GM19372 (cell line): ENCODE measurements around the gene PLK3.
"Not testable (repeated sequence)": the region's sequence is repeated elsewhere in the genome, so short reads cannot be mapped to it uniquely, and the experiment has no call there.

ENCODE experiments used
- ATAC-seq: cut with Tn5 transposase; IDR thresholded peaks from one replicate; pipeline ENCODE4 v1.9.1; 2021; ENCODE audit warnings: mild to moderate bottlenecking, low read depth, moderate library complexity; ENCODE audit not compliant: unreplicated experiment

The PLK3 gene

DNA sequence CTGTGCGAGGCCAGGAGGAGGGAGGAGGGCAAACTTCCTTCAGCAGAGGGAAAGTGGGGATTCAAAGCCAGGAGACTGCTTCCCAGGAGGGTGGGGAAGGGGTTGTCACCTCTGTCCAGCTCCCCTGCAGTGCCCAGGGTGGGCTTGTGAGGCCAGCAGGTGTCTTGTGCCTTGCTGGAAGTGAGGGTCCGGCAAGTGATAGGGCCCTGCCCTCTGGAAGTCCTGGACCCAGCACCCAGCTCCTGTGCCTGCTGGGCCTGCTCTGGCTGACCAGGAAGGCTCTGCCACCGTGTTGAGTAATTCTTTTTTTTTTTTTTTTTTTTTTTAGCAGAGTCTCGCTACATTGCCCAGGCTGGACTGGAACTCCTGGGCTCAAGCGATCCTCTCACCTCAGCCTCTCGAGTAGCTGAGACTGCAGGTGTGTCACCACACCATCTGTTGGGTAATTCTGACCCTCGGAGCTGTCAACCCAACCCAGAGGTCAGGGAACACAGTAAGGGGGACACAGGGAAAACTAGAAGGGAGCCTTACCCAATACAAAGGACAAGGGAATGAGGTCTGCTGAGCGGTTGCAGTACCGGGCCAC is 13.2 kb upstream of the PLK3 start:
- no peak for ATAC-seq

- ATAC-seq: no peak
Measured at GRCh38 chr1:44787506-44787905, 12.7 kb upstream of the PLK3 start.

GRCh38 chr1:44788120-44788860 is 11.9 kb upstream of the PLK3 start, which contains the start of gene BEST4:
Gene BEST4, minus strand, starts transcription at chr1:44788170. Its CDS starts 465 bp downstream, at chr1:44787705.
- no peak for ATAC-seq

GRCh38 chr1:44790968-44791801 is 9.0 kb upstream of the PLK3 start:
- ATAC-seq: no peak

DNA sequence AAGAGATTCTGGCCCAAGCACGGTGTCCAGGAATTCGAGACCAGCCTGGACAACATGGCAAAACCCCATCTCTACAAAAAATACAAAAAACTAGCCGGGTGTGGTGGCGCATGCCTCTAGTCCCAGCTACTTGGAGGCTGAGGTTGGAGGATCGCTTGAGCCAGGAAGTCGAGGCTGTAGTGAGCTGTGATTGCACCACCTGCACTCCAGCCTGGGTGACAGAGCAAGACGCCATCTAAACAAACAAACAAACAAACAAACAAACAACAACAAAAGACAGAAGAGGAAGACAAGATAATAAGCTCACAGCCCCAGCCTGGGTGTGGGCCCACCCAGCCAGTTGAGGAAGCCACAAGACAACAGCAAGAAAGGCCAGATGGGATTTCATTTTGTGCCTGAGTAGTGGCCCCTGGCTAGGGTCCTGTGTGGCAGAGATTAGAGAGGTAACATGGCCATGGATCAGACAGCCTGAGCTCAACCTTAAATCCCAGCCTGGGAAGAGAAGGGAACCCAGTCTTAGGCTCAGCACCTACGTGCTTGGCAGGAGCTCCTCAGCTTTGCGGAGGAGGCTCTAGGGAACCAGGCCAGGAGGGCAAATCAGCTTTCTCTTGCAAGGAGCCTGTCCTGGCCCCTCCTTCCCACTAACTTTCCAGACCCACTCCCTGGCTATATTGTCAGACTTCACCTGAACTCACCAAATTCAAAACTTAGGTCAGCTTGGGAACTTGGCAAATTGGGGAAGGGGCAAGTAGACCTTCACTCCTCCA is 7.3 kb upstream of the PLK3 start:
- no peak for ATAC-seq

- not testable (repeated sequence) for ATAC-seq
Measured at GRCh38 chr1:44797886-44798285, 2.3 kb upstream of the PLK3 start.

DNA sequence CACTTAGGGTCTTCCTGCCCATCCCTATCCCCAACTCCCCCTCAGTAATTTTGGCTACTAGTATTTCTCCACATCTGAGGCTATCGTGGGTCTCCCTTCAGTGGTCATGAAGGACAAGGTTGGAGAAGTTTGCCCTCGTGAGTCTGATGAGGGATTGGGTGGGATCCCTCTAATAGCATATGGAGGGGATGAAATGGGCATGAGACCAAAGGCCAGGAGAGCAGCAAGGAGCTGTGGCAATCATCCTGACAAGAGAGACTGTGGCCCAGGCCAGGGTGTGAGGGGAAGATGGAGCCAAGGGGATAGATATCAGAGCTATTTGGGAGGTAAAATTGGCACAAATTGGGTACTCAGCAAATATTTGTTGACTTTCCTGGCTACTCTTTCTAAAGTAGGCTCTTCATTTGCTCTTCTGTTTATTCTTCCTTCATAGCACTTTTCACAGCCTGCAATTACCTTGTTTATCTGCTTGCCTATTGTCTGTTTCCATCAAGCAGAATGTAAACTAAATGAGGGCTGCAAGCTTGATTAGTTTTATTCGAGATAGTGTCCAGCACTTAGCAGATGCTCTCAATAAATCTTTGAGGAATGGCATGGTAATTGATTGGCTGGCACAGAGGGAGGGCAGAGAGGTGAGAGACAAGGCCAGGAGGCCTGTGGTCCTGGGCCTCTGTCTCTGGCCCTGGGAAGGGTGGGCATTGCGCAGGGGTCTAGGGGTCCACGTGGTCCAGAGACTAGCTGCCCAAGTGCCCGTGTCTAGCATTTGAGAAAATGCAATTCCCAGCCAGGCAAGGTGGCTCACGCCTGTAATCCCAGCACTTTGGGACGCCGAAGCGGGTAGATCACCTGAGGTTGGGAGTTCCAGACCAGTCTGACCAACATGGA is 1.5 kb upstream of the PLK3 start:
- no peak for ATAC-seq

- no peak for ATAC-seq
Measured at GRCh38 chr1:44801491-44802305, 1.5 kb downstream of the PLK3 start.

GRCh38 chr1:44802306-44803061 is 2.3 kb downstream of the PLK3 start:
- no peak for ATAC-seq

GRCh38 chr1:44803062-44803311 is 2.8 kb downstream of the PLK3 start:
- ATAC-seq: no peak

GRCh38 chr1:44803312-44804095 is 3.3 kb downstream of the PLK3 start:
- no peak for ATAC-seq

DNA sequence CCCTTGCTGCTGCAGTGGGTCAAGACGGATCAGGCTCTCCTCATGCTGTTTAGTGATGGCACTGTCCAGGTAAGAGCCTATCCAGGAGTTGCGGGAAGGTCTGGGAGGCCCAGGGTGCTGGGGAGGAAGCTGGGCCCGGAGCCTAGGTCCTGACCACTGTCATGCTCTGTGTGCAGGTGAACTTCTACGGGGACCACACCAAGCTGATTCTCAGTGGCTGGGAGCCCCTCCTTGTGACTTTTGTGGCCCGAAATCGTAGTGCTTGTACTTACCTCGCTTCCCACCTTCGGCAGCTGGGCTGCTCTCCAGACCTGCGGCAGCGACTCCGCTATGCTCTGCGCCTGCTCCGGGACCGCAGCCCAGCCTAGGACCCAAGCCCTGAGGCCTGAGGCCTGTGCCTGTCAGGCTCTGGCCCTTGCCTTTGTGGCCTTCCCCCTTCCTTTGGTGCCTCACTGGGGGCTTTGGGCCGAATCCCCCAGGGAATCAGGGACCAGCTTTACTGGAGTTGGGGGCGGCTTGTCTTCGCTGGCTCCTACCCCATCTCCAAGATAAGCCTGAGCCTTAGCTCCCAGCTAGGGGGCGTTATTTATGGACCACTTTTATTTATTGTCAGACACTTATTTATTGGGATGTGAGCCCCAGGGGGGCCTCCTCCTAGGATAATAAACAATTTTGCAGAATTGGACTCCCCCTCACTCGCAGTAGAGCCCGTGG is 5.3 kb downstream of the PLK3 start:
- no peak for ATAC-seq

DNA sequence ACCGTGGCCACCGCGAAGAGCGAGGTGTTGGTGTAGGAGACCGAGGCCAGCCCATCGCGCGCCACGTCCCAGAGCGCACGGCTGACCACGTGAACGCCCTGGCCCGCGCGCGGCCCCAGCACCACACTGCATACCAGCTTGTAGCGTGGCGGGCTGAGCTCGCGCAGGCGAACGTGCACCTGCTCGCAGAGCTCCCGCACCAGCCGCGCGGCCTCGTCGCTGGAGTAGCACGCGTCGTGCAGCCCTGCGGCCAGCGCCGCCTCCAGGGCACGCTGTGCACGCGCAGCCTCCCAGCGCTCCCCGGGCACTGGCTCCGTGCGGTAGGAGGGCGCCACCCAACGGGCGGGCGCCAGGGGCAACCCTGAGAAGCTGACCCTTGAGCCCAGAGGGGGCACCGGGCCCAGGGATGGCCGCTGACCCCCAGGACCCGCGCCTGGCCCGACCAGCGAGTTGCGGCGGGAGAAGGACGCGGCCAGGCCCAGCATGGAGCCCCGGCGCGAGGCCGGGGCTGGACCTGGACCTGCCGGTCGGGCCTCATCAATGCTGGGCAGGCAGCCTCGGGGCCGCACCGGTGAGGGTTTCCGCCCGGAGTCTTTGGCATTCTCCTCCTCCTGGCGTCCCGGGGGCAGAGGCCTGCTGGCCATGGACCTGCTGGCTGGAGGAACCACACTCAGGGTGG is 6.0 kb downstream of the PLK3 start:
- no peak for ATAC-seq

DNA sequence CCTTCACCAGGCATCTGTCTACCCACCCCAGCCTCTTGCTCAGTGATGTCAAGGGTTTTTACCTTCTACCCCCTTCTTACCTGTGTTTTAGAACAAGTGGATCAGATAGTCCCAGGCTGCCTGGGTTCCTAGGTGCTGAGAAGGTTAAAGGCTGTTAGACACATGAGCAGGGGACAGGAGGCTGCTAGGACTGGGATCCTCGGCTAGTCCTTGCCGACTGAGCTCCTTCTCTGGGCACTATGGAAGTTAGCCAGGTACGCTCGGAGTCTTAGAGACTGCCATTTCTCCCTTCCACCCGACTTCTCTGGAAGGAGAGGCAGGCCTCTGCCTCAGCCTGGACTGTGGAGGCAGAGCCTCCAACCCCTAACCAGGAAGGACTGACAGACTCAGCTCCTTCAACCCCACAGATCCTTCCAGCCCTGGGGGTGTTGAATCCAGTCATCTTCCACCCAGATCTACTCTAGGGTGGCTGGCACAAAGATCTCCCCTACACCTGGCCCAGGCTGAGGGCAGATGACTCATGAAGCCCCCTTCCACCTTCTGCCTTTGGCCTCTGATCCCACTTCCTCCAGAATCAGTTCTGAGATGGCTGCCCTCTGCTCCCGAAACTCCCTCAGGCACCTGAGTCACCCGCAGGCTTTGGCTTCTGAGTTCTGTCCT is 6.7 kb downstream of the PLK3 start, which contains the start of gene DYNLT4:
DYNLT4 (minus strand) TSS at position 648 of the 660 bp plus-strand sequence. CDS start 683 bp downstream, outside the sequence.
- no peak for ATAC-seq

DNA sequence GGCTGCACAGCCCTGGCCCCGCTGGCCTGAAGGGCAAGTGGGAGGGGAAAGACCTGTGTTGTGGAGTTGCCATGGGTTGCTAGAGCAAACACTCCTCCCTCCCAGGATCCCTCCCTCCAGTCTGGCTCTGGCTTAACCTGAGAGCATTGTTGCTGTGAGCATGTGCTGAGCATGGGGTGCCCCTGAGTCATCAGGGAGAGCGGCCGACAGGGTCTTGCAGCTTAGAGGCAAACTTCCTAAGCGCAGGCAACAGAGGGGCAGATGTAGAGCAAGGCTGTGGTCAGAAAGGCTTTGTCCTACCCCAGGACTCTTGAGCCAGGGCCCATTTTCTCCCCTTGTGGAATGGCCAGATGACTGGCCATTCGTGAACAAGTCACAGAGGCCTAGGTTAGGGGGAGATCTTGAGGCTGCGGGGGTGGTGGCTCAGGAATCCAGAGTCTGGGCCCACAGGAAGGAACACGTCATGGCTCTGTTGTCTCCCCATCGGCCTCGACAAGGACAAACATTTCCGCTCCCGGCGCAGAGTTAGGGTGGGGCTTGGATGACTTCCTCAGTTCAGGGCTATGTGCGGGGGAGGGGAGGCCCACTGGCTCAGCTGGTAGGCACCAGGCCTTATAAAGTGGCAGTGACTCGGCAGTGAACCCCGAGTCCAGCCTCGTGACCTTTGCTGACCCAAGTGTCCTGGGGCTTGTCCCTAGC is 7.3 kb downstream of the PLK3 start:
- ATAC-seq: no peak
